ENCODE measurements around the gene CSNK1E. TPM values are rescaled to one million over a fixed set of nuclear protein-coding genes. Genes with fewer than 3 reads are reported as not detected.
A peak's percentile ranks its signal among the peaks of the same experiment; 100 is the strongest.

CSNK1E gene
- total RNA-seq, 1 experiment from 2014 or later = 135 TPM

- DNase-seq (ENCODE audit: extremely low read depth, low read depth) = no peak
These were observed 7.4 kb downstream of the CSNK1E start for GRCh38 chr22:38309614-38310517.

- no peak for DNase-seq (ENCODE audit: extremely low read depth, low read depth)
These were observed 8.3 kb downstream of the CSNK1E start for GRCh38 chr22:38308791-38309498.

- DNase-seq (ENCODE audit: extremely low read depth, low read depth) = no peak
These were observed 11.5 kb downstream of the CSNK1E start for GRCh38 chr22:38305471-38306448.

GRCh38 chr22:38304526-38304925 lies 12.7 kb downstream of the CSNK1E start:
- DNase-seq (ENCODE audit: extremely low read depth, low read depth) = no peak

GRCh38 chr22:38303974-38304373 lies 13.3 kb downstream of the CSNK1E start:
- no peak for DNase-seq (ENCODE audit: extremely low read depth, low read depth)

GRCh38 chr22:38302906-38303305 lies 14.3 kb downstream of the CSNK1E start:
- DNase-seq (ENCODE audit: extremely low read depth, low read depth) = no peak

GRCh38 chr22:38300946-38301345 lies 16.3 kb downstream of the CSNK1E start:
- DNase-seq (ENCODE audit: extremely low read depth, low read depth) = no peak

GRCh38 chr22:38300197-38300945 lies 16.9 kb downstream of the CSNK1E start:
- DNase-seq (ENCODE audit: extremely low read depth, low read depth) = no peak

GRCh38 chr22:38299770-38300102 lies 17.5 kb downstream of the CSNK1E start:
- no peak for DNase-seq (ENCODE audit: extremely low read depth, low read depth)

GRCh38 chr22:38298312-38299005 lies 18.8 kb downstream of the CSNK1E start:
- DNase-seq (ENCODE audit: extremely low read depth, low read depth) = peak; percentile 77

GRCh38 chr22:38296372-38296771 lies 20.9 kb downstream of the CSNK1E start:
- DNase-seq (ENCODE audit: extremely low read depth, low read depth) = no peak

- DNase-seq (ENCODE audit: extremely low read depth, low read depth) = no peak
These were observed 21.4 kb downstream of the CSNK1E start for GRCh38 chr22:38295863-38296262.

GRCh38 chr22:38295339-38295738 lies 21.9 kb downstream of the CSNK1E start:
- no peak for DNase-seq (ENCODE audit: extremely low read depth, low read depth)

- no peak for DNase-seq (ENCODE audit: extremely low read depth, low read depth)
These were observed 23.0 kb downstream of the CSNK1E start for GRCh38 chr22:38294193-38294592.

GRCh38 chr22:38292694-38293093 lies 24.5 kb downstream of the CSNK1E start:
- no peak for DNase-seq (ENCODE audit: extremely low read depth, low read depth)

- no peak for DNase-seq (ENCODE audit: extremely low read depth, low read depth)
These were observed 25.9 kb downstream of the CSNK1E start for GRCh38 chr22:38291201-38291777.

GRCh38 chr22:38290347-38290746 lies 26.9 kb downstream of the CSNK1E start:
- no peak for DNase-seq (ENCODE audit: extremely low read depth, low read depth)

- no peak for DNase-seq (ENCODE audit: extremely low read depth, low read depth)
These were observed 27.6 kb downstream of the CSNK1E start for GRCh38 chr22:38289583-38290082.

Measured in NCI-H460 (cell line).